MM.1S (cell line): ENCODE results near the gene TCERG1L.

ENCODE experiments used
- DNase-seq: peaks from one replicate; pipeline ENCODE4 v3.0.0-alpha.2; 2015
- H2AFZ ChIP-seq: fragments of 300-600 bp; sonication (generic); 2 replicates; pipeline ENCODE4 v1.6.0; 2016; ENCODE audit warnings: antibody characterized with exemption, low read length
- H3F3A ChIP-seq: fragments of 300-600 bp; sonication (generic); 2 replicates; pipeline ENCODE4 v1.6.1; 2016; ENCODE audit warnings: mild to moderate bottlenecking, antibody characterized with exemption, low read length, moderate library complexity, mixed read lengths; ENCODE audit not compliant: insufficient read depth
- H3K27ac ChIP-seq: fragments of 300-600 bp; sonication (generic); 2 replicates; pipeline ENCODE4 v1.5.1; 2016; ENCODE audit warnings: mild to moderate bottlenecking, low read length
- H3K27me3 ChIP-seq: fragments of 300-600 bp; sonication (generic); replicated peaks from 2 replicates; pipeline ENCODE4 v1.6.0; 2016; ENCODE audit warnings: low read length; ENCODE audit not compliant: insufficient read depth
- H3K36me3 ChIP-seq: fragments of 300-600 bp; sonication (generic); replicated peaks from 2 replicates; pipeline ENCODE4 v1.6.1; 2016; ENCODE audit warnings: mild to moderate bottlenecking, low read length, mixed read lengths; ENCODE audit not compliant: insufficient read depth
- H3K4me1 ChIP-seq: fragments of 300-600 bp; sonication (generic); 2 replicates; pipeline ENCODE4 v1.6.1; 2016; ENCODE audit warnings: low read length, mixed read lengths
- H3K4me2 ChIP-seq: fragments of 300-600 bp; sonication (generic); 2 replicates; pipeline ENCODE4 v1.6.0; 2016; ENCODE audit warnings: low read depth, low read length
- H3K4me3 ChIP-seq: fragments of 300-600 bp; sonication (generic); 2 replicates; pipeline ENCODE4 v1.5.1; 2016; ENCODE audit warnings: low read length, mixed read lengths
- H3K79me2 ChIP-seq: fragments of 300-600 bp; sonication (generic); 2 replicates; pipeline ENCODE4 v1.6.1; 2016; ENCODE audit warnings: mixed run types, low read length, mixed read lengths
- H3K9ac ChIP-seq: fragments of 300-600 bp; sonication (generic); 2 replicates; pipeline ENCODE4 v1.6.1; 2016; ENCODE audit warnings: low read length, mixed read lengths
- H3K9me2 ChIP-seq: fragments of 300-600 bp; sonication (generic); replicated peaks from 2 replicates; pipeline ENCODE4 v1.6.1; 2016; ENCODE audit warnings: mild to moderate bottlenecking, low read length, mixed read lengths; ENCODE audit not compliant: insufficient read depth
- H3K9me3 ChIP-seq: fragments of 300-600 bp; sonication (generic); replicated peaks from 2 replicates; pipeline ENCODE4 v1.6.1; 2016; ENCODE audit warnings: mild to moderate bottlenecking, low read length, mixed read lengths; ENCODE audit not compliant: insufficient read depth
- H4K20me1 ChIP-seq: fragments of 300-600 bp; sonication (generic); 2 replicates; pipeline ENCODE4 v1.6.1; 2016; ENCODE audit warnings: mild to moderate bottlenecking, low read length, moderate library complexity, mixed read lengths; ENCODE audit not compliant: insufficient read depth
- CTCF ChIP-seq: fragments of 300-600 bp; sonication (generic); IDR thresholded peaks from 2 replicates; pipeline ENCODE4 v1.5.1; 2016; ENCODE audit warnings: antibody characterized with exemption, low read length, mixed read lengths
- EZH2 ChIP-seq: fragments of 300-600 bp; sonication (generic); optimal IDR thresholded peaks from 2 replicates; pipeline ENCODE3; 2017; ENCODE audit warnings: low read depth, mild to moderate bottlenecking, antibody characterized with exemption, low read length, mixed read lengths
- EZH2phosphoT487 ChIP-seq: fragments of 300-600 bp; sonication (generic); IDR thresholded peaks from 2 replicates; pipeline ENCODE4 v1.6.1; 2018; ENCODE audit warnings: antibody characterized with exemption, low read length

Gene TCERG1L

GRCh38 chr10:131089150-131089549 is 222.4 kb downstream of the TCERG1L start:
- Histone ChIP-seq H3K79me2 (no peaks in the 10 kb centered on the region), H3K36me3 (no peaks in the 10 kb centered on the region), H3F3A (no peaks in the 10 kb centered on the region), H4K20me1 (no peaks in the 10 kb centered on the region), H2AFZ (no peak overlapping the region), H3K4me1 (no peaks in the 10 kb centered on the region), H3K4me2 (no peak overlapping the region), H3K9me3 (no peaks in the 10 kb centered on the region), H3K27ac (no peak overlapping the region), H3K9me2 (no peaks in the 10 kb centered on the region), H3K9ac (no peak overlapping the region), H3K27me3 (peaks cover 10% of the 10 kb centered on the region), H3K4me3 (no peak overlapping the region)
- TF ChIP-seq CTCF (no peak), EZH2phosphoT487 (no peak), EZH2 (no peak)
- no peak for DNase-seq

- Histone ChIP-seq H3K4me3 (no peak overlapping the region), H3K27me3 (peaks cover 6% of the 10 kb centered on the region), H3K4me2 (no peak overlapping the region)
These were observed 222.9 kb downstream of the TCERG1L start for GRCh38 chr10:131088619-131089018.

GRCh38 chr10:131087464-131088215 is 223.9 kb downstream of the TCERG1L start:
- TF ChIP-seq CTCF (no peak), EZH2 (no peak), EZH2phosphoT487 (no peak)
- Histone ChIP-seq H3K4me2 (no peak overlapping the region), H3K27ac (no peak overlapping the region), H3K27me3 (peaks cover under 1% of the 10 kb centered on the region; the same call in 1 of the 2 replicates), H3K36me3 (no peaks in the 10 kb centered on the region), H3F3A (no peaks in the 10 kb centered on the region), H3K9me2 (no peaks in the 10 kb centered on the region), H2AFZ (no peak overlapping the region), H3K4me1 (no peaks in the 10 kb centered on the region), H4K20me1 (no peaks in the 10 kb centered on the region), H3K79me2 (no peaks in the 10 kb centered on the region), H3K9ac (no peak overlapping the region), H3K9me3 (no peaks in the 10 kb centered on the region), H3K4me3 (no peak overlapping the region)
- DNase-seq = no peak

More at GRCh38 chr10:131088619-131089018, 222.9 kb downstream of the TCERG1L start:
- H3K4me1 ChIP-seq = no peaks in the 10 kb centered on the region
- H3K36me3 ChIP-seq = no peaks in the 10 kb centered on the region
- no peak for DNase-seq
- H2AFZ ChIP-seq = no peak overlapping the region
- no peak overlapping the region for H3K9ac ChIP-seq
- TF ChIP-seq EZH2 (no peak), EZH2phosphoT487 (no peak), CTCF (no peak)
- H3K27ac ChIP-seq = no peak overlapping the region
- H3K9me2 ChIP-seq = no peaks in the 10 kb centered on the region
- no peaks in the 10 kb centered on the region for H3F3A ChIP-seq
- no peaks in the 10 kb centered on the region for H3K9me3 ChIP-seq
- H3K79me2 ChIP-seq = no peaks in the 10 kb centered on the region
- no peaks in the 10 kb centered on the region for H4K20me1 ChIP-seq
